ENCODE results near the gene MYL9. TPM values are rescaled to one million over a fixed set of nuclear protein-coding genes. Genes with fewer than 3 reads are reported as not detected.

Gene MYL9
- 1,000 to 10,000 TPM; 1,181 to 1,631 (median 1,227) TPM for total RNA-seq (2021; fragmentation: NEBNext Ultra II Directional; extraction: Animal tissue kit (Norgen Biotek cat#: 25700))
- long read RNA-seq, transcript MYL9-201 (4 exons, 2,821 nt), result major isoform, 359 of 495 reads
- long read RNA-seq, transcript MYL9-202 (3 exons, 1,024 nt), result minor isoform, 17 of 495 reads
- long read RNA-seq, partial matches to known transcripts, result 112 of 495 reads
- long read RNA-seq, other reads (novel, unspliced or antisense), result 7 of 495 reads

DNA sequence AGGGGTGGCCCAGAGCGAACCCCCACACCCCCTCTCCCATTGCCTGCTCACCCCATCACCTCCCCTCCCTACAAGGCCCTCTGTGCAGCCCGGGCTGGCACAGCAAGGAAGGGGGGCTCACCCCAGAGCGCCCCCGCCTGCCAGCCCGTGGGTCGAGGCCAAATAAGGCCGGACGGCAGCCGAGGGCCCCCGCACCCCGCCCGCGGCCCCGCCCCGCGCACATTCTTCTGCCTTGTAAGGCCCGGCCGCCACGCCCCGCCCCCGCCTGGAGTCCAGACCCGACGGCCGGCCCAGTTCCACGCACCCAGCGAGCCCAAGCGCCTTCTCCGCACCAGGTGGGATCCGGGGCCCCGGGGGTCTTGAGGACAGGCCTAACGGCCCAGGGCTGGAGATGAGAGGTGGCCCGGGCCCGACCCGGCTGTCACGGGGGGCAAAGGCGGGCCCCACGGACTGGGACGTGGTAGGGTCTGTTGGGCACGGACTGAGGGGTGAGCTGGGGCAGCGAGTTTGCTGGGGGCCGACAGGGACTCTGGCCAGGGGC is at the start of gene MYL9:
Gene MYL9 (plus strand): TSS at position 293 of the 541 bp plus-strand sequence. CDS start 3,366 bp downstream, outside the sequence.
- Mint-ChIP-seq H3K27ac (peak within 1 kb of the TSS; percentile 90), H3K4me1 (ENCODE audit: low read depth) (peaks cover 48% of the 10 kb centered on the region), H3K9me3 (no peaks in the 10 kb centered on the region), H3K36me3 (ENCODE audit: low read depth) (peaks cover 22% of the 10 kb centered on the region), H3K27me3 (ENCODE audit: insufficient read depth) (peaks cover 1% of the 10 kb centered on the region; the same call in 1 of the 2 replicates), H3K4me3 (peak within 1 kb of the TSS; percentile 93)
- peak; percentile 64 for DNase-seq
- TF ChIP-seq, protein P1, sequence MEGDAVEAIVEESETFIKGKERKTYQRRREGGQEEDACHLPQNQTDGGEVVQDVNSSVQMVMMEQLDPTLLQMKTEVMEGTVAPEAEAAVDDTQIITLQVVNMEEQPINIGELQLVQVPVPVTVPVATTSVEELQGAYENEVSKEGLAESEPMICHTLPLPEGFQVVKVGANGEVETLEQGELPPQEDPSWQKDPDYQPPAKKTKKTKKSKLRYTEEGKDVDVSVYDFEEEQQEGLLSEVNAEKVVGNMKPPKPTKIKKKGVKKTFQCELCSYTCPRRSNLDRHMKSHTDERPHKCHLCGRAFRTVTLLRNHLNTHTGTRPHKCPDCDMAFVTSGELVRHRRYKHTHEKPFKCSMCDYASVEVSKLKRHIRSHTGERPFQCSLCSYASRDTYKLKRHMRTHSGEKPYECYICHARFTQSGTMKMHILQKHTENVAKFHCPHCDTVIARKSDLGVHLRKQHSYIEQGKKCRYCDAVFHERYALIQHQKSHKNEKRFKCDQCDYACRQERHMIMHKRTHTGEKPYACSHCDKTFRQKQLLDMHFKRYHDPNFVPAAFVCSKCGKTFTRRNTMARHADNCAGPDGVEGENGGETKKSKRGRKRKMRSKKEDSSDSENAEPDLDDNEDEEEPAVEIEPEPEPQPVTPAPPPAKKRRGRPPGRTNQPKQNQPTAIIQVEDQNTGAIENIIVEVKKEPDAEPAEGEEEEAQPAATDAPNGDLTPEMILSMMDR (IDR thresholded peaks at IDR 0.05), result no peak

DNA sequence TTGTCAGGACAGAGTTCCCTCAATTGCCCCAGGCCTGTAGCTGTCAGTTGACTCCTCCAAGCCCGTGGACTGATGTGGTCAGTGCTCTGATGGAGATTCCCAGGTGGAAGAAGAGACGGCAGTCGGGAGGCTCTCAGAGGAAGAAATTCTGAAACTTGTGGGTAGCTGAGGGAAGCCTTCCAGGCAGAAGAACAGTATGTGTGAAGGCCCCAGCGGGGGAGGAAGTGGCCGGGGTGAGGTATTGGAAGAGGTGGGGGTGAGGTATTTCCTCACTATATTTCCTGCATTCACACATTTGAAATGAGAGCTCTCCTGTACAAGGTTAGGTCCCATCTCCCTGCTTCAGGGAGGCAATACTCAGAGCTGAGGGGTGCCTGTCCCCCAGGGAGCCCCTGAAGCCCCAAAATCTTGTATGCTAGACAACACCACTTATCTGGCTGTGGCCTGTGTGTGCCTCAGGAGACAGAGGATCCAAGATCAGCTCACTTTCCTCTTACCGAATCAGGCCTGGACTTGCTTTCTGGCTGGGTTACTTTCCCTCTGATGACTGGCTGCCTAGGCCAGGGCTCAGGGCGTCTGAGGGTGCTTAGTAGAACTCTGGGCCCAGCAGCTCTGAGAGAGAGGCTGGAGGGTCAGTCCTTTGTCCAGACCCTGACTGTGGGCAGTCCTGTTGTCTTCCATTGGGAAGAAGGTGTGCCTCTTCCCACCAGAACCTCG is 49.3 kb upstream of the MYL9 start:
- TF ChIP-seq, protein P1 (IDR thresholded peaks at IDR 0.05), result no peak
- H3K36me3 Mint-ChIP-seq (ENCODE audit: low read depth), result peaks cover 12% of the 10 kb centered on the region; the same call in 1 of the 2 replicates
- H3K9me3 Mint-ChIP-seq, result no peaks in the 10 kb centered on the region
- peaks cover 70% of the 10 kb centered on the region for H3K4me1 Mint-ChIP-seq (ENCODE audit: low read depth)
- peak overlapping the region; percentile 2; the same call in 1 of the 2 replicates for H3K4me3 Mint-ChIP-seq
- peaks cover 3% of the 10 kb centered on the region for H3K27me3 Mint-ChIP-seq (ENCODE audit: insufficient read depth)
- H3K27ac Mint-ChIP-seq, result peak overlapping the region; percentile 93
- no peak for DNase-seq

DNA sequence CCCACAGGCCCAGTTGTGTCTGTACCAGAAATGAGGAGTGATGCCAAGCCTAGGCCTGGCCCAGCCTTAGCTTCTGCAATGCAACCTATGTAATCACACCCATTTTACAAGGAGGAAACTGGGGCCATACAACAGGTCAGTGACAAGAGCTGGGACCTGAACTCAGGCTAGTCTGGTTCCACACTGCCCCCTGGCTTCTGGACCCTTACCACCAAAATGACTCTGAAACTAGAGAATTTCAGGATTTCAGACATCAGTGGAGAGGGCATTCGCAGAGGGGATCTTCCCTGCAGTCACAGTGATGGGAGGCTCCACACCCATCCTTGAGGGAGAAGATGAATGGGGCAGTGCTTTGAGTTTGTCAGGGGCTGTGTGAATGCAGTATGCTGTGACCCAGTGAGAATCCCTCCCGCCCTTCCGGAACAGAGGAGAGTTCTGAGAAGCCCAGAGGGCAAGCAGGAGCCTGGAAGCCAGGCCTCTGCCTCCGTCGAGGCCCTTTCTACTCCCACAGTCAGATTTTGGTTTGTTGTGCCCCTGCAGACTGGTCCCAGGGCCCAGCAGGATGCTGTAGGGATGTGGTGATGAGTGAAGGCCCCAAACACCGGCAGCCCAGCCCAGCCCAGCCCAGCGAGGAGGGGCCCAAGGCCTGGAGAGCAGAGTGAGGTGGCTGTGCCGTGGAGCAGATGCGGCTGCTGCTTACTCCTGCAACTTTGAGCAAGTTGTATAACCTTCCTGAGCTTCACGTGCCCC is 48.1 kb upstream of the MYL9 start:
- H3K27me3 Mint-ChIP-seq (ENCODE audit: insufficient read depth), result peaks cover 3% of the 10 kb centered on the region
- H3K4me3 Mint-ChIP-seq, result peak overlapping the region; percentile 49
- no peak for DNase-seq
- H3K4me1 Mint-ChIP-seq (ENCODE audit: low read depth), result peaks cover 70% of the 10 kb centered on the region
- peaks cover 8% of the 10 kb centered on the region; the same call in 1 of the 2 replicates for H3K36me3 Mint-ChIP-seq (ENCODE audit: low read depth)
- TF ChIP-seq, protein P1 (IDR thresholded peaks at IDR 0.05), result peak; percentile 70
- H3K27ac Mint-ChIP-seq, result peak overlapping the region; percentile 93
- H3K9me3 Mint-ChIP-seq, result no peaks in the 10 kb centered on the region

DNA sequence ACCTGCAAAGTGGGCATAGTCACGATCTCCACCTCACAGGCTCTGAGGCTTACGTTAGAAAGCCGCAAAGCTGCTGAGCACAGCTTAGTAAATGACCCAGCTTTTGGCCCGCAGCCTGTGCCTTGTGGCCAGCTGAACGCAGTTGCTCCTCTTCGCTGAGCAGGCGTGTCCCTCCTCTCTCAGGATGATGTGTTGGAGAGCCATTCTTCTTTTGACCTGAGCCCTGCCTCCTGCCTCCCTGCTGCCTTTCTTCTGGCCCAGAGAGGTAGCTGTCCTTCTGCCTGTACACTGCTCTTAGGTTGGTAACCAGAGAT is 47.6 kb upstream of the MYL9 start:
- H3K9me3 Mint-ChIP-seq, result no peaks in the 10 kb centered on the region
- DNase-seq, result peak; percentile 85
- H3K27ac Mint-ChIP-seq, result peak overlapping the region; percentile 93
- TF ChIP-seq, protein P1 (IDR thresholded peaks at IDR 0.05), result no peak
- peak overlapping the region; percentile 49 for H3K4me3 Mint-ChIP-seq
- peaks cover 70% of the 10 kb centered on the region for H3K4me1 Mint-ChIP-seq (ENCODE audit: low read depth)
- peaks cover 3% of the 10 kb centered on the region for H3K27me3 Mint-ChIP-seq (ENCODE audit: insufficient read depth)
- peaks cover 11% of the 10 kb centered on the region; the same call in 1 of the 2 replicates for H3K36me3 Mint-ChIP-seq (ENCODE audit: low read depth)
